ENCODE results near the gene GPALPP1.
"Not testable (repeated sequence)": the region's sequence is repeated elsewhere in the genome, so short reads cannot be mapped to it uniquely, and the experiment has no call there.

GPALPP1 gene

DNA sequence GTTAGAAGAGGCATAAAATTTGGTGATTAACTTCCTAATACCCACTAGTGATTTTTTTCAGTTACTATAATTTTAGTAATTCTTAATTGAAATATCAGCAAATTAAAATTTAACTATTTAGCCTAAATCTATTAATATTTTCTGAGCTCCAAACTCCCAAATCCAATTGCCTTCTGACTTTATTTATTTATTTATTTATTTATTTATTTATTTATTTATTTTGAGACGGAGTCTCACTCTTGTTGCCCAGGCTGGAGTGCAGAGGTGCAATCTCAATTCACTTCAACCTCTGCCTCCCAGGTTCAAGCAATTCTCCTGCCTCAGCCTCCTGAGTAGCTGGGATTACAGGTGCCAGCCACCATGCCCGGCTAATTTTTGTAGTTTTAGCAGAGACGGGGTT lies 74.6 kb downstream of the GPALPP1 start:
- DNase-seq: not testable (repeated sequence)

DNA sequence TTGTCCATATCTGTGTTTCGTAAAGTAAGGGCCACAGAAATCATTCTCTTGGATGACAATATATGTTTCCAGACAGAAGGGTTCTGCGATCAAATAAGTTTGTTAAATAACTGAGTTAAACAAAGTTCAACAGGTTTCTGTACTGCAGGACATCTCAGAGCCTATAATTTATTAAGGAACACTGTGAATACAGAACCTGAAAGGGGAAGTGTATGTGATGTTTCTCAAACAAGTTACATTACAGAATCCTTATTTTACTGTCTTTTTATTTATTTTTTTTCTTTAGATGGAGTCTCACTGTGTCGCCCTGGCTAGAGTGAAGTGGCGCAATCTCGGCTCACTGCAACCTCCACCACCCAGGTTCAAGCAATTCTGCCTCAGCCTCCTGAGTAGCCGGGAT lies 75.6 kb downstream of the GPALPP1 start:
- DNase-seq: no peak

DNA sequence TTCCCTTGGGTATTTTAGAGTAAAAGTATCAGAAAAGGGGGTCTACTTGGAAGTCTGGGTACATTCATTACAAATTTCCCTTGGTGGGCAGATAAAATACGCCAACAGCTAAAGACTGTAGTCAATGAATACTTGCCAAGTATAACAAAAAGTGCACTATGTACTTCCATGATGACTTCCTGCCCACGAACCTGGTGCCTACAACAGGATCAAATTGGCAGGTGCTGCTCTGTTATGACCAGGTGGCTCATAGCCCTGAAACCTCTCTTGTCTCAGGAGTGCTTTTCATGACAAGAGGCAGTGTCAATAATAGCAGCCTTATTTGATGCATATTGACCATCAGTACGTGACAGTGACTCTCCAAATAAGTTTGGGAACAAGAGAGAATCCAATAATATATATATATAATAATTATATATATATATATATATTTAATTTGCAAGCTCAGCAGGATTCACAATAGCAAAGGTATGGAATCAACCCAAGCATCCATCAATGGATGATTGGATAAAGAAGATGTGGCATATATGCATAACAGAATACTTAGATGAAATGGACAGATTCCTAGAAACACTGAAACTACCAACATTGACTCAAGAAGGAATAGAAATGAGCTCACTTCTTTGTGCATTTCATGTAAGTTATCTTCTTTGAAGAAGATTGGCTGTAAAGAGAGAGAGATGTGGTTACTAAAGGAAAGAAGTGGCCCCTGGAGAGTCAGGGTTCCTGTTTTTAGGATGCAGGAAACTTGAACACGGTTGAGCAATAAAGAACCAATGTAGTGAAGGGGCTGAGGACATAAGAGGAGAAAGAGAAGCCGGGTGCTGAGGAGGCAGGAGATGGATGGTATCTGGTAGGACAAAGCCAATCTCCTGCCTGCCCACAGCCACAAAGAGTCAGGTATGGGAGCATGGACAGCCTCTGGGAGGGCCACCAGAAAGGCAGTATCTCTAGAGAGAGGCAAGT lies 79.0 kb downstream of the GPALPP1 start:
- no peak for DNase-seq

DNA sequence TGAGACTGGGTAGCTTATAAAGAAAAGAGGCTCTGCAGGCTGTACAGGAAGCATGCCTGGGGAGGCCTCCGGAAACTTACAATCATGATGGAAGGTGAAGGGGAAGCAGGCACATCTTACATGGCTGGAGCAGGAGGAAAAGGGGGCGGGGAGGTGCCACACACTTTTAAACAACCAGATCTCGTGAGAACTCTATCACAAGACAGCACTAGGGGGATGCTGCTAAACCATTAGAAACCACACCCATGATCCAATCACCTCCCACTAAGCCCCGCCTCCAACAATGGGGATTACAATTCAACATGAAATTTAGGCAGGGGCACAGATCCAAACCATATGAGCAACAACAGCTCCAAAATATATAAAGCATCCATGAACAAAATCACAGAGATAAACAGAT lies 84.5 kb downstream of the GPALPP1 start:
- DNase-seq: no peak

DNA sequence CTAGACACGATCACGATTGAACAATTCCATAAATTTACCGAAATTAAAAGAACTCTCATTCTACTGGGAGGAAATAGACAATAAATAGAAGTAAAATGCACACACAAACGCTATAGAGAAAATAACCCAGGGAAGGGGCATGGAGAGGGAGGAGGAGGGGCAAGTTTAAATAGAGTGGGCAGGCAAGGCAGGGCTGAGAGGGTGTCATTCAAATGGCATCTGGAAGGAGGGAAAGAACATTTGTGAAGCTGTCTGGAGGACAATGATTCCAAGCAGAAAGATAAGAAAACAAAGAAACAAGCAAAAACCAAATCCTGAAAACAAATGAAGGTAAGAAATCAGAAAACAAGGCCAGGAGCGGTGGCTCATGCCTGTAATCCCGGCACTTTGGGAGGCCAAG lies 85.4 kb downstream of the GPALPP1 start:
- DNase-seq: no peak

DNA sequence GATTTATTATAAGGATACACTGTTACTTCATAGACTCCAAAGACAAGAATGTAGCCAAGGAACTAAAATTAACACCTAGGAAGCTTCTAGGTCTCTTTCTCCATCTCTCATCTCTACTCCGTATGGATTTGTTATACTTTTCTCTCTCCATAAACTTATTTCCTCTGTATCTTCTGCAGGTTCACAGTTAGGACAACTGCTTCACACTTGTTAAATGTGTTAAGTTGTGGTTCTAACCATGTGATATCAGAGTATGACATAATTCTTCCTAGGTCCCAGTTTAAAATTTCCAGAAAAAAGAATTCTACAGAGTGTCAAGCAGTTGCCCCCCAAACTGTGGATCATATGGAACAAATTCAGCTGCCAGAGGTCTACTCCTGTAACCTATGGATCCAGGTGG lies 88.7 kb downstream of the GPALPP1 start:
- no peak for DNase-seq

All from NCI-H446 (cell line).